Naive thymus-derived CD4-positive, alpha-beta T cell (primary cell): ENCODE measurements around the gene NLRP11. TPM values are rescaled to one million over a fixed set of nuclear protein-coding genes. Genes with fewer than 3 reads are reported as not detected.

ENCODE experiments used
- ATAC-seq: fragments of 150-1000 bp; cut with Tn5 transposase; 2 replicates; pipeline ENCODE4 v1.10.0; 2021; ENCODE audit warnings: mild to moderate bottlenecking, moderate library complexity
- CTCF ChIA-PET: fragments of 350-600 bp; sonication (Branson Sonifier 250); formaldehyde crosslinking; loops from one replicate; lab custom pipeline; 2021; ENCODE audit warnings: antibody characterized with exemption; lab: Charles Lee
- POLR2A ChIA-PET: fragments of 350-600 bp; sonication (Branson Sonifier 250); formaldehyde crosslinking; loops from one replicate; lab custom pipeline; 2021; ENCODE audit warnings: antibody characterized with exemption, inconsistent platforms; lab: Charles Lee
- DNase-seq, 9 donors: peaks; one replicate each; pipeline versions ENCODE4 v3.0.0 to v3.0.0-alpha.2; 2020 to 2022; ENCODE audit warnings: mixed read lengths in 1 of 9
- H3K27ac ChIP-seq: one replicate; pipeline ENCODE4 v1.7.0; 2013; ENCODE audit warnings: mild to moderate bottlenecking, low read depth, low read length, moderate library complexity
- H3K27me3 ChIP-seq, 2 donors: one replicate each; pipeline ENCODE4 v1.7.0; 2013; ENCODE audit warnings: low read length in 2 of 2, mild to moderate bottlenecking in 2 of 2, moderate library complexity in 2 of 2; ENCODE audit not compliant: control insufficient read depth in 2 of 2, insufficient read depth in 2 of 2
- H3K36me3 ChIP-seq, 3 experiments: 1 replicate in 2 of 3; 2 replicates in 1 of 3; pipeline ENCODE4 v1.7.0; 2013; ENCODE audit warnings: low read length in 3 of 3, mild to moderate bottlenecking in 3 of 3, moderate library complexity in 1 of 3; ENCODE audit not compliant: insufficient read depth in 3 of 3, control insufficient read depth in 2 of 3
- H3K4me1 ChIP-seq, 2 donors: one replicate each; pipeline ENCODE4 v1.7.0; 2013; ENCODE audit warnings: low read length in 2 of 2, mild to moderate bottlenecking in 2 of 2, moderate library complexity in 1 of 2; ENCODE audit not compliant: control insufficient read depth in 2 of 2, insufficient read depth in 2 of 2
- H3K4me3 ChIP-seq: 2 replicates; pipeline ENCODE4 v1.7.0; 2013; ENCODE audit warnings: mild to moderate bottlenecking, low read length
- H3K9me3 ChIP-seq, 3 experiments: 1 replicate in 2 of 3; 2 replicates in 1 of 3; pipeline ENCODE4 v1.7.0; 2013; ENCODE audit warnings: low read length in 3 of 3; ENCODE audit not compliant: control insufficient read depth in 2 of 3
- H3K27ac Mint-ChIP-seq, 9 donors: one replicate each; pipeline ENCODE4 v1.8.0; 2020 to 2022; ENCODE audit warnings: mixed read lengths in 9 of 9, mild to moderate bottlenecking in 8 of 9, moderate library complexity in 5 of 9, inconsistent platforms in 2 of 9
- H3K27me3 Mint-ChIP-seq, 5 donors: one replicate each; pipeline ENCODE4 v1.8.0; 2021 to 2022; ENCODE audit warnings: mixed read lengths in 5 of 5, mild to moderate bottlenecking in 1 of 5
- H3K36me3 Mint-ChIP-seq, 5 donors: one replicate each; pipeline ENCODE4 v1.8.0; 2020 to 2022; ENCODE audit warnings: mixed read lengths in 5 of 5, mild to moderate bottlenecking in 3 of 5, inconsistent platforms in 1 of 5
- H3K4me1 Mint-ChIP-seq, 7 donors: one replicate each; pipeline ENCODE4 v1.8.0; 2020 to 2022; ENCODE audit warnings: mixed read lengths in 7 of 7, mild to moderate bottlenecking in 3 of 7, inconsistent platforms in 1 of 7
- H3K4me3 Mint-ChIP-seq, 10 donors: one replicate each; pipeline ENCODE4 v1.8.0; 2020 to 2022; ENCODE audit warnings: mild to moderate bottlenecking in 10 of 10, mixed read lengths in 10 of 10, moderate library complexity in 6 of 10, inconsistent platforms in 2 of 10
- H3K9me3 Mint-ChIP-seq, 11 donors: one replicate each; pipeline ENCODE4 v1.8.0; 2020 to 2022; ENCODE audit warnings: mixed read lengths in 11 of 11, mild to moderate bottlenecking in 4 of 11, inconsistent platforms in 1 of 11, moderate library complexity in 1 of 11
- intact Hi-C, 2 donors: fragments of 100-400 bp; cut with micrococcal nuclease; formaldehyde crosslinking; loops; one replicate each; pipeline ENCODE4 v1.15.1; 2023
- polyA plus RNA-seq, 2 donors: library from polyadenylated mRNA; unstranded; fragments of 300-500 nt; fragmentation: Illumina TruSeq; gene quantifications; one replicate each; pipeline ENCODE4 v1.2.3, GENCODE V29; 2021
- total RNA-seq, 6 experiments: library from RNA in 5 of 6; stranded (reverse) in 5 of 6; gene quantifications; 1 replicate in 5 of 6; 2 replicates in 1 of 6; pipeline ENCODE4 v1.2.3 and lab custom pipeline; 2021 to 2026

NLRP11 gene
- total and polyA plus RNA-seq, 7 experiments from 2014 or later: not detected

DNA sequence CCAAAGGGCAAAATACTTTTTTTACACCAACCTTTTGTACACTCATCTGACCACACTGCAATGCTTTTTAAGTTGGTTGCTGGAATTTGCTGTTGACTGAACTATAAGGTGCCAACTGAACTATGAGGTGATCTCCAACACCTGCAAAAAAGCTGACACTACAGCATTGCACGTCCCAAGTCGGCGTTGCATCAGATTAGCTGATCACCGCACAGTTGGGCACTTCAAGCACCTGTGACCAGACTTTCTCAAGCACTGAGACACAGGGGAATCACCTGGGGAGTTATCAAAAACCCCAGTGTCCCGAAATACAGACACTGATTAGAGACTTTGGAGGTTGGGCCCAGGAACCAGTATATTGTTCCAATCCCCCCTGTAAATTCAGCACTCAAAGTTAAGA is 1.1 kb downstream of the NLRP11 start:
- Mint-ChIP-seq H3K27ac (no peak overlapping the region), H3K27me3 (peaks cover 0 to 19% (median 10%) of the 10 kb centered on the region in 5 donors), H3K36me3 (peaks cover 0 to 2% (median 0%) of the 10 kb centered on the region in 5 donors), H3K4me3 (no peak overlapping the region), H3K4me1 (no peaks in the 10 kb centered on the region), H3K9me3 (peaks cover 0 to 26% (median 6%) of the 10 kb centered on the region in 11 donors)
- Histone ChIP-seq H3K36me3 (no peaks in the 10 kb centered on the region), H3K27me3 (no peaks in the 10 kb centered on the region), H3K4me1 (no peaks in the 10 kb centered on the region), H3K27ac (no peak overlapping the region), H3K9me3 (no peaks in the 10 kb centered on the region), H3K4me3 (no peak overlapping the region)
- POLR2A ChIA-PET: no interaction called here
- CTCF ChIA-PET: no interaction called here
- no peak for ATAC-seq
- DNase-seq: no peak
- intact Hi-C loops: no loop called here

- no peak overlapping the region for H3K27ac ChIP-seq
- intact Hi-C loops: no loop called here
- ATAC-seq (no peak), DNase-seq (no peak)
- no peaks in the 10 kb centered on the region for H3K4me1 Mint-ChIP-seq
- H3K36me3 ChIP-seq: no peaks in the 10 kb centered on the region
- no peak overlapping the region for H3K4me3 ChIP-seq
- no peaks in the 10 kb centered on the region for H3K4me1 ChIP-seq
- no peaks in the 10 kb centered on the region for H3K27me3 ChIP-seq
- ChIA-PET CTCF (no interaction called here), POLR2A (no interaction called here)
- H3K27ac Mint-ChIP-seq: no peak overlapping the region
- peaks cover 0 to 17% (median 11%) of the 10 kb centered on the region in 5 donors for H3K27me3 Mint-ChIP-seq
- no peaks in the 10 kb centered on the region for H3K9me3 ChIP-seq
- peaks cover 0 to 3% (median 0%) of the 10 kb centered on the region in 5 donors for H3K36me3 Mint-ChIP-seq
- no peak overlapping the region for H3K4me3 Mint-ChIP-seq
- H3K9me3 Mint-ChIP-seq: peaks cover 0 to 21% (median 6%) of the 10 kb centered on the region in 11 donors
Measured at GRCh38 chr19:55820037-55820436, 11.8 kb downstream of the NLRP11 start.

DNA sequence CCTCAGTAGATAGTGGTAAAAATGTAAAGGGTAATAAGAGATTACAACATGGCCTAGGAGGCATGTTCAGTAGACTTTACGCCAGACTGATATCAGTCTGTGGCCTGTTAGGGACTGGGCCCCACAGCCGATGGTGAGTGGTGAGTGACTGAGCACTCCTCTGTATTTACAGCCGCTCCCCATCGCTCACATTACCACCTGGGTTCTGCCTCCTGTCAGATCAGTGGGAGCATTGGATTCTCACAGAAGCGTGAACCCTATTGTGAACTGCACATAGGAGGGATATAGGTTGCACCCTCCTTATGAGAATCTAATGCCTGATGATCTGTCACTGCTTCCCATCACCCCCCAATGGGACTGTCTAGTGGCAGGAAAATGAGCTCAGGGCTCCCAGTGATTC is 17.9 kb downstream of the NLRP11 start:
- no peak overlapping the region for H3K4me3 Mint-ChIP-seq
- intact Hi-C loops: no loop called here
- no peak overlapping the region for H3K27ac Mint-ChIP-seq
- Histone ChIP-seq H3K9me3 (no peaks in the 10 kb centered on the region), H3K27ac (no peak overlapping the region), H3K4me3 (no peak overlapping the region), H3K4me1 (no peaks in the 10 kb centered on the region), H3K27me3 (no peaks in the 10 kb centered on the region), H3K36me3 (no peaks in the 10 kb centered on the region)
- H3K4me1 Mint-ChIP-seq: peaks cover 0 to 5% (median 0%) of the 10 kb centered on the region in 7 donors
- H3K36me3 Mint-ChIP-seq: no peaks in the 10 kb centered on the region
- H3K9me3 Mint-ChIP-seq: peaks cover 0 to 25% (median 6%) of the 10 kb centered on the region in 11 donors
- DNase-seq (no peak), ATAC-seq (no peak)
- H3K27me3 Mint-ChIP-seq: peaks cover 0 to 43% (median 26%) of the 10 kb centered on the region in 5 donors
- ChIA-PET POLR2A (no interaction called here), CTCF (no interaction called here)

DNA sequence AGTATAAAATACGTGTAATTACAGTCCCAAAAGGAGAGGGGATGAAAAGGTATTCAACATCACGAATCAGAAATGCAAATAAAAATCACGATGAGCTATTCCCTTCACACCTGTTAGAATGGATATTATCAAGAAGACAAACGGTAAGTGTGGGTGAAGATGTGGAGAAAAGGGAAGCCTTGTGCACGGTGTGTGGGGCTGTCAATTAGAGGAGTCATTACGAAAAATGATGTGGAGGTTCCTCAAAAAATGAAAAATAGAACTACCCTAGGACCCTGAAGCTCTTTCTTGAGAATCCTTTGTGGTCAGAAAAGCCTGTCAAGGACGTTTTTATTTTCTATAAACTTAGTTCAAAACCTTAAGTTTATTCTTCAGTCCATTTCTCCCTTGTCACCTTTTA is 19.4 kb downstream of the NLRP11 start:
- no peak overlapping the region for H3K27ac ChIP-seq
- H3K9me3 ChIP-seq: no peaks in the 10 kb centered on the region
- CTCF ChIA-PET: interaction anchor here (0.7 kb wide), 1 partner anchor 706 kb away, joined by 3 read pairs; no protein-coding TSS in a partner anchor
- no peak overlapping the region for H3K4me3 ChIP-seq
- peaks cover 4 to 27% (median 6%) of the 10 kb centered on the region in 11 donors for H3K9me3 Mint-ChIP-seq
- peaks cover 0 to 37% (median 26%) of the 10 kb centered on the region in 5 donors for H3K27me3 Mint-ChIP-seq
- H3K4me3 Mint-ChIP-seq: no peak overlapping the region
- no peak for DNase-seq
- no peaks in the 10 kb centered on the region for H3K4me1 ChIP-seq
- POLR2A ChIA-PET: no interaction called here
- no peak overlapping the region for H3K27ac Mint-ChIP-seq
- H3K36me3 Mint-ChIP-seq: no peaks in the 10 kb centered on the region
- intact Hi-C loops: no loop called here
- ATAC-seq: no peak
- H3K4me1 Mint-ChIP-seq: peaks cover 0 to 5% (median 0%) of the 10 kb centered on the region in 7 donors
- no peaks in the 10 kb centered on the region for H3K27me3 ChIP-seq
- no peaks in the 10 kb centered on the region for H3K36me3 ChIP-seq

GRCh38 chr19:55811340-55811739 is 20.5 kb downstream of the NLRP11 start:
- Mint-ChIP-seq H3K4me3 (no peak overlapping the region), H3K4me1 (peaks cover 0 to 5% (median 0%) of the 10 kb centered on the region in 7 donors), H3K27ac (no peak overlapping the region), H3K9me3 (peaks cover 6 to 22% (median 11%) of the 10 kb centered on the region in 11 donors), H3K27me3 (peaks cover 0 to 37% (median 26%) of the 10 kb centered on the region in 5 donors), H3K36me3 (no peaks in the 10 kb centered on the region)
- H3K4me3 ChIP-seq: no peak overlapping the region
- H3K27me3 ChIP-seq: no peaks in the 10 kb centered on the region
- no peak for ATAC-seq
- DNase-seq: no peak
- H3K27ac ChIP-seq: no peak overlapping the region
- CTCF ChIA-PET: no interaction called here
- H3K9me3 ChIP-seq: no peaks in the 10 kb centered on the region
- POLR2A ChIA-PET: no interaction called here
- intact Hi-C loops: no loop called here
- no peaks in the 10 kb centered on the region for H3K4me1 ChIP-seq
- H3K36me3 ChIP-seq: no peaks in the 10 kb centered on the region

DNA sequence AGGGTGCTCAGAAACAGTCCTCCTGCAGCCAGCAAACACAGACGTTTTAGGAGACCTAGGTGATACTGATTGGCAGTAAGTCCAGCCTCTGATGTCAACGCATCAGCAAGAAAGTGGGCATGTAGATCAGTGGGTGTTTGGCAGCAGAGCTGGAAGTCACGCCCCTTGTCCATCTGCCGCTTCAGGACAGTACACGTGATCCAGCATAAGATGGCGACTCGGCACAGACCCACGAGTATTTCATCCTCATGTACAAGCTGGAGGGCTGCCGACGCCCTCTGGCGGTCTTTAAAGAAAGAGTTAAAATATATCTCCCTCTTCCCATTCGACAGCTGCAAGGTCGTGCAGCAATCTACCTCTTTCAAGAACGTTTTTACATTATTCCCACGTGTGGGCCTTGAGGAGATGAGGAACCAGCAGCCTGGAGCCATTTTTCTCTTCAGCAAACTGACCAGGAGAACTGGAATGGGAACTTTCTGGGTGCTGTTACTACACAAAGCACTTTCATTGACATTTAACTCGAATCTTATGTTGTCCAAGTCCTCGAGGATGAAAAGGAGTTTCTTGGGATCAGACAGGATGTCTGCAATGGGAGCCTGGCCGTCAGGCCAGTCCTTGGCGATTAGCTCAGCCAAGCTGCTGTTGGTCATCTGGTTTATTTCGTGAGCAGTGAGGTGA is 22.3 kb downstream of the NLRP11 start:
- peak in 6 of 9 donors; percentile 0 to 13 (median 8) for DNase-seq
- POLR2A ChIA-PET: interaction anchor here (0.6 kb wide), 1 partner anchor 154 kb away, joined by 4 read pairs; no protein-coding TSS in a partner anchor
- intact Hi-C loops: loop anchor here in 1 of 2 donors (5.0 kb wide), 1 partner anchor 177 kb away; no protein-coding TSS in a partner anchor

More for the DNA sequence above, 22.3 kb downstream of the NLRP11 start:
- Mint-ChIP-seq H3K27me3 (peaks cover 0 to 38% (median 16%) of the 10 kb centered on the region in 5 donors), H3K9me3 (peaks cover 10 to 28% (median 14%) of the 10 kb centered on the region in 11 donors), H3K4me3 (peak overlapping the region in 3 of 10 donors; percentile 4 to 30 (median 14)), H3K36me3 (peaks cover 0 to 5% (median 0%) of the 10 kb centered on the region in 5 donors), H3K27ac (no peak overlapping the region), H3K4me1 (peaks cover 0 to 5% (median 0%) of the 10 kb centered on the region in 7 donors)
- H3K4me1 ChIP-seq: no peaks in the 10 kb centered on the region
- peak; percentile 49 for ATAC-seq
- no peak overlapping the region for H3K27ac ChIP-seq
- no peaks in the 10 kb centered on the region for H3K36me3 ChIP-seq
- CTCF ChIA-PET: interaction anchor here (1.4 to 1.5 kb wide), 2 partner anchors 175 to 177 kb away, joined by 3 to 7 read pairs; no protein-coding TSS in a partner anchor
- H3K4me3 ChIP-seq: no peak overlapping the region
- H3K27me3 ChIP-seq: no peaks in the 10 kb centered on the region
- H3K9me3 ChIP-seq: no peaks in the 10 kb centered on the region
